Activated gamma-delta T cell treated with Interleukin-2 at 50 U/mL for 16 hours (primary cell): ENCODE data around the gene ZFAND2B.
A peak's percentile ranks its signal among the peaks of the same experiment; 100 is the strongest.
"Not testable (repeated sequence)": the region's sequence is repeated elsewhere in the genome, so short reads cannot be mapped to it uniquely, and the experiment has no call there.

Experiments used
- DNase-seq: peaks from one replicate; pipeline ENCODE4 v3.0.0-alpha.2; 2020

Gene ZFAND2B

GRCh38 chr2:219253753-219254589 lies 47.4 kb downstream of the ZFAND2B start, which contains the start of gene TUBA4A:
TSS of gene TUBA4A (minus strand) at chr2:219253918. CDS start at chr2:219253858, 60 bp downstream.
- peak; percentile 89 for DNase-seq

- no peak for DNase-seq
These were observed 48.1 kb downstream of the ZFAND2B start for GRCh38 chr2:219254590-219255201.

- DNase-seq = not testable (repeated sequence)
These were observed 52.4 kb downstream of the ZFAND2B start for GRCh38 chr2:219258942-219259341.
